GM12872 (cell line): Measurements from ENCODE around the gene LRRTM1.

Experiments
- CTCF ChIP-seq: IDR thresholded peaks from 3 replicates; pipeline ENCODE4 v1.5.1; 2011; ENCODE audit warnings: low read depth, mild to moderate bottlenecking, low read length, moderate library complexity; ENCODE audit not compliant: insufficient read depth

The LRRTM1 gene

GRCh38 chr2:80333886-80334285 is 29.3 kb upstream of the LRRTM1 start:
- TF ChIP-seq CTCF, result no peak

- no peak for TF ChIP-seq CTCF
Measured at GRCh38 chr2:80330527-80331450, 26.2 kb upstream of the LRRTM1 start.

- no peak for TF ChIP-seq CTCF
Measured at GRCh38 chr2:80329491-80329890, 24.9 kb upstream of the LRRTM1 start.

- no peak for TF ChIP-seq CTCF
Measured at GRCh38 chr2:80328159-80328571, 23.6 kb upstream of the LRRTM1 start.

- TF ChIP-seq CTCF, result no peak
Measured at GRCh38 chr2:80326861-80327260, 22.3 kb upstream of the LRRTM1 start.

- TF ChIP-seq CTCF, result peak; percentile 18; the same call in 1 of the 3 replicates
Measured at GRCh38 chr2:80326214-80326613, 21.7 kb upstream of the LRRTM1 start.

GRCh38 chr2:80324525-80324924 is 20.0 kb upstream of the LRRTM1 start:
- TF ChIP-seq CTCF, result no peak
